ENCODE data around the gene SLC25A23. TPM values are rescaled to one million over a fixed set of nuclear protein-coding genes. Genes with fewer than 3 reads are reported as not detected.

SLC25A23 gene
- polyA plus RNA-seq, 1 of the 3 experiments (the other 2 are of a cell fraction): 10.9 TPM

DNA sequence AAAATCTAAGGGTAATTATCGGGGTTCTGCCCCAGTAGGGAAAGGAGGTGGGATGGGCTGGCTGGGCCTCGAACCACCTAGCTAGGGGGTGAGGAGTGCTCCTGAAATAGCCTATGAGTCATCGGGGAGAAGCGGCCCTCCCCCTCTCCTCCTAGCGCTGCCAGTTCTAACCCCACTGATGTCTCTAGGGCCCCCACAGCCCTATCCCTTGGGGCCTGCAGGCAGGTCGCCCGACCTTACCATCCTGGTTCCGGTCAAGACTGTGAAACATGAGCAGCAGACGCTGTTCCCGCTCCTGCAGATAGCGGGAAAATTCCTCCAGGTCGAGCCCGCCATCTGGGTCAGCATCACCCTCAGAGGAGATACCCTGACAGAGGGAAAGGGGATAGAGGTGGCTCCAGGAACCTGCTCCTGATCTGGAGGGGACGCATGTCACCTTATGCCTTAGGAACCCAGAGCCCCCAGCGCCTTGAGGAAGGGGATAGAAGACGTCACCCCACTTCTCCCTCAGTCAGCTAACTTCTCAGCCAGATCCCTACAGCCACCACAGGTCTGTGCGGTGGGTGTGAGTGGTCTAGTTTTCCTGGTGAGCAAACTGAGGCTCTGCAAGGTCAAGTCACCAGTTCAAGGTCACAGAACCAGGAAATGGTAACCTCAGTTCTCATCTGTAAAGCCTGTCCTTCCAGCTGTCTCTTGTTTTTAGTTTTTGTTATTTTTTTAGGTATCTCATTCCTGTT, 1.5 kb downstream of the SLC25A23 start:
- Histone ChIP-seq H3F3A (replicated peaks; ENCODE audit: insufficient read depth) (no peaks in the 10 kb centered on the region), H4K20me1 (ENCODE audit: insufficient read depth) (no peaks in the 10 kb centered on the region), H3K36me3 (replicated peaks in 1 of 2; ENCODE audit: control insufficient read depth in 1 of 2, insufficient read depth in 2 of 2, low read length in 1 of 2) (peaks cover 0 to 9% of the 10 kb centered on the region in 2 experiments), H3K9me2 (no peaks in the 10 kb centered on the region), H3K27me3 (ENCODE audit: insufficient read depth) (no peaks in the 10 kb centered on the region), H2AFZ (ENCODE audit: low read depth) (no peak overlapping the region), H3K27ac (ENCODE audit: low read depth in 2 of 2, low read length in 1 of 2) (no peak overlapping the region), H3K4me2 (peak overlapping the region; percentile 96), H3K9me3 (no peaks in the 10 kb centered on the region), H3K9ac (no peak overlapping the region), H3K4me1 (ENCODE audit: control insufficient read depth in 1 of 2, insufficient read depth in 2 of 2, low read depth in 1 of 2, low read length in 1 of 2) (peaks cover 0 to 9% of the 10 kb centered on the region in 2 experiments; a peak in 1 of 4 replicates), H3K79me2 (ENCODE audit: insufficient read depth) (no peaks in the 10 kb centered on the region), H3K4me3 (ENCODE audit: low read depth in 2 of 2, low read length in 1 of 2) (peak overlapping the region in 1 of 2 experiments; percentile 84; a peak in 2 of 4 replicates)
- CTCF ChIA-PET: no interaction called here
- TF ChIP-seq MEF2A (IDR thresholded peaks at IDR 0.05; ENCODE audit: borderline replicate concordance, low read depth) (peak; percentile 55; the same call in 1 of the 2 replicates), SIN3A (IDR thresholded peaks at IDR 0.05; ENCODE audit: borderline replicate concordance, low read depth, low read length) (no peak)
- POLR2A ChIA-PET: no interaction called here
- no peak for DNase-seq
- 96% methylated on average over 13 of the region's 17 CpGs for WGBS (ENCODE audit: low lambda C conversion rate)

DNA sequence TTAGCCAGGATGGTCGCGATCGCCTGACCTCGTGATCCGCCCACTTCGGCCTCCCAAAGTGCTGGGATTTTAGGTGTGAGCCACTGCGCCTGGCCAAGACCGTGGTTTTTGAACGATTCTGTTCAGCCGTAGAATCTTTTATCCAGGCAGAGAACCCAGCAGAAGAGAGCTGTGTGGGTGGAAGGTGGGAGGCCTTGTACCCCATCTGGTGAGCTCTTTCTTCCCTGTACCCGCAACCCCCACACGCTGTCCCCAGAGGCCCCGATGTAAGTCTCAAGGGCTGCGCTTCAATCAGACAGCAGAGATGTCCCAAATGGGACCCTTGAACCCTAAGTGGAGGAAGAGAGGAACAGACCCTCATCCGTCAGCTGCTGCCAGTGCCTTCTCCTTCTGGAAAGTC, 3.7 kb downstream of the SLC25A23 start:
- Histone ChIP-seq H4K20me1 (ENCODE audit: insufficient read depth) (no peaks in the 10 kb centered on the region), H3K4me3 (ENCODE audit: low read depth in 2 of 2, low read length in 1 of 2) (no peak overlapping the region), H3K9me3 (no peaks in the 10 kb centered on the region), H3K4me2 (no peak overlapping the region), H3K27ac (ENCODE audit: low read depth in 2 of 2, low read length in 1 of 2) (no peak overlapping the region), H3K36me3 (replicated peaks in 1 of 2; ENCODE audit: control insufficient read depth in 1 of 2, insufficient read depth in 2 of 2, low read length in 1 of 2) (peaks cover 0 to 9% of the 10 kb centered on the region in 2 experiments), H3K4me1 (ENCODE audit: control insufficient read depth in 1 of 2, insufficient read depth in 2 of 2, low read depth in 1 of 2, low read length in 1 of 2) (peaks cover 0 to 9% of the 10 kb centered on the region in 2 experiments; a peak in 1 of 4 replicates), H3K9me2 (no peaks in the 10 kb centered on the region), H3K27me3 (ENCODE audit: insufficient read depth) (no peaks in the 10 kb centered on the region), H2AFZ (ENCODE audit: low read depth) (no peak overlapping the region), H3F3A (replicated peaks; ENCODE audit: insufficient read depth) (no peaks in the 10 kb centered on the region), H3K79me2 (ENCODE audit: insufficient read depth) (no peaks in the 10 kb centered on the region), H3K9ac (no peak overlapping the region)
- DNase-seq: no peak
- WGBS (ENCODE audit: low lambda C conversion rate): 87% methylated on average over 11 of the region's 15 CpGs
- TF ChIP-seq RAD21 (IDR thresholded peaks at IDR 0.05; ENCODE audit: low read length): no peak
- TF ChIP-seq MXI1 (IDR thresholded peaks at IDR 0.05; ENCODE audit: low read depth, low read length): no peak
- TF ChIP-seq NFIC (IDR thresholded peaks at IDR 0.05; ENCODE audit: borderline replicate concordance): no peak
- no peak for TF ChIP-seq POLR2AphosphoS5 (IDR thresholded peaks at IDR 0.05; ENCODE audit: low read depth, low read length)
- no peak for TF ChIP-seq TAF1 (IDR thresholded peaks at IDR 0.05; ENCODE audit: borderline replicate concordance, low read depth, low read length)
- TF ChIP-seq, protein P1, sequence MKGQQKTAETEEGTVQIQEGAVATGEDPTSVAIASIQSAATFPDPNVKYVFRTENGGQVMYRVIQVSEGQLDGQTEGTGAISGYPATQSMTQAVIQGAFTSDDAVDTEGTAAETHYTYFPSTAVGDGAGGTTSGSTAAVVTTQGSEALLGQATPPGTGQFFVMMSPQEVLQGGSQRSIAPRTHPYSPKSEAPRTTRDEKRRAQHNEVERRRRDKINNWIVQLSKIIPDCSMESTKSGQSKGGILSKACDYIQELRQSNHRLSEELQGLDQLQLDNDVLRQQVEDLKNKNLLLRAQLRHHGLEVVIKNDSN (IDR thresholded peaks at IDR 0.05; ENCODE audit: borderline replicate concordance, low read depth): no peak
- CTCF ChIA-PET: no interaction called here
- POLR2A ChIA-PET: interaction anchor here (0.7 kb wide), 1 partner anchor 12 kb away, joined by 3 read pairs; no protein-coding TSS in a partner anchor

DNA sequence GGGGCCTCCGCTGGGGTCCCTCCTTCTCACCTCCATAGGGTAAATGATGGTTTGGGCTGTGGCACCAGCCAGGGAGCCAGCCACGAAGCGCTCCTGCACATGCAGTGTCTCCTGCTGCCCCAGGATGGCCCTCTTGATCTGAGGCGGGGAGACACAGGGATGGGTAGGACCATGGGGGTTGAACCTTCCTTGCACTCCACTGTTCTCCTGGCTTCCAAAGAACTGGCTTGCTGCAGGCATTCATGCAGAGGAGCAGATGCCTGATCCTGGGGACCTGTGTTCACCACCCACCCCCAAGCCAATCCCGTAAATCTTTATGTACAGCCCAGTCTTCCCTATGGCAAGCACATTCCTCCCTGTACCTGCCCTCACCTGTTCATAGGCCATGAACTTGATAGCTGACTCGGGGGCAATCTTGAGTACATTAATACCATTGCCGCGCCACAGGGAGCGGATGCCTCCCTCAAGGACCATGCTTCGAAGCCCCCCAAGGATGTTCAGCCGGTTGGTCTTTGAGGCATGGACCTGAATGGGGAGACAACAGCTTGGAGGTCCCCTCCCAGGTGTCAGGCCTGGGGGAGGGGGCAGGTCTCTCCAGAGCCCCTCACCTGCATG, 5.5 kb downstream of the SLC25A23 start:
- H2AFZ ChIP-seq (ENCODE audit: low read depth): no peak overlapping the region
- no peaks in the 10 kb centered on the region for H3F3A ChIP-seq (replicated peaks; ENCODE audit: insufficient read depth)
- H3K27ac ChIP-seq (ENCODE audit: low read depth in 2 of 2, low read length in 1 of 2): no peak overlapping the region
- H3K4me1 ChIP-seq (ENCODE audit: control insufficient read depth in 1 of 2, insufficient read depth in 2 of 2, low read depth in 1 of 2, low read length in 1 of 2): peaks cover 0 to 9% of the 10 kb centered on the region in 2 experiments; a peak in 1 of 4 replicates
- WGBS (ENCODE audit: low lambda C conversion rate): 100% methylated on average over 4 of the region's 11 CpGs
- H3K36me3 ChIP-seq (replicated peaks in 1 of 2; ENCODE audit: control insufficient read depth in 1 of 2, insufficient read depth in 2 of 2, low read length in 1 of 2): peaks cover 0 to 9% of the 10 kb centered on the region in 2 experiments
- H3K9me3 ChIP-seq: no peaks in the 10 kb centered on the region
- ChIA-PET POLR2A (no interaction called here), CTCF (interaction anchor here (0.8 to 1.1 kb wide), 2 partner anchors 18 to 63 kb away, joined by 3 read pairs; no protein-coding TSS in a partner anchor)
- H3K4me2 ChIP-seq: no peak overlapping the region
- H3K9ac ChIP-seq: no peak overlapping the region
- no peaks in the 10 kb centered on the region for H3K79me2 ChIP-seq (ENCODE audit: insufficient read depth)
- H3K9me2 ChIP-seq: no peaks in the 10 kb centered on the region
- H3K4me3 ChIP-seq (ENCODE audit: low read depth in 2 of 2, low read length in 1 of 2): no peak overlapping the region; a peak in 1 of 4 replicates
- H4K20me1 ChIP-seq (ENCODE audit: insufficient read depth): no peaks in the 10 kb centered on the region
- H3K27me3 ChIP-seq (ENCODE audit: insufficient read depth): no peaks in the 10 kb centered on the region
- DNase-seq: no peak
- TF ChIP-seq FOSL2 (IDR thresholded peaks at IDR 0.05; ENCODE audit: borderline replicate concordance, low read depth): no peak
- TF ChIP-seq RAD21 (IDR thresholded peaks at IDR 0.05; ENCODE audit: low read length): no peak
- TF ChIP-seq NRF1 (IDR thresholded peaks at IDR 0.05; ENCODE audit: low read depth, low read length): no peak
- TF ChIP-seq EP300 (IDR thresholded peaks at IDR 0.05; ENCODE audit: borderline replicate concordance in 1 of 2, low read depth in 1 of 2, low read length in 1 of 2): no peak
- TF ChIP-seq, protein P2, sequence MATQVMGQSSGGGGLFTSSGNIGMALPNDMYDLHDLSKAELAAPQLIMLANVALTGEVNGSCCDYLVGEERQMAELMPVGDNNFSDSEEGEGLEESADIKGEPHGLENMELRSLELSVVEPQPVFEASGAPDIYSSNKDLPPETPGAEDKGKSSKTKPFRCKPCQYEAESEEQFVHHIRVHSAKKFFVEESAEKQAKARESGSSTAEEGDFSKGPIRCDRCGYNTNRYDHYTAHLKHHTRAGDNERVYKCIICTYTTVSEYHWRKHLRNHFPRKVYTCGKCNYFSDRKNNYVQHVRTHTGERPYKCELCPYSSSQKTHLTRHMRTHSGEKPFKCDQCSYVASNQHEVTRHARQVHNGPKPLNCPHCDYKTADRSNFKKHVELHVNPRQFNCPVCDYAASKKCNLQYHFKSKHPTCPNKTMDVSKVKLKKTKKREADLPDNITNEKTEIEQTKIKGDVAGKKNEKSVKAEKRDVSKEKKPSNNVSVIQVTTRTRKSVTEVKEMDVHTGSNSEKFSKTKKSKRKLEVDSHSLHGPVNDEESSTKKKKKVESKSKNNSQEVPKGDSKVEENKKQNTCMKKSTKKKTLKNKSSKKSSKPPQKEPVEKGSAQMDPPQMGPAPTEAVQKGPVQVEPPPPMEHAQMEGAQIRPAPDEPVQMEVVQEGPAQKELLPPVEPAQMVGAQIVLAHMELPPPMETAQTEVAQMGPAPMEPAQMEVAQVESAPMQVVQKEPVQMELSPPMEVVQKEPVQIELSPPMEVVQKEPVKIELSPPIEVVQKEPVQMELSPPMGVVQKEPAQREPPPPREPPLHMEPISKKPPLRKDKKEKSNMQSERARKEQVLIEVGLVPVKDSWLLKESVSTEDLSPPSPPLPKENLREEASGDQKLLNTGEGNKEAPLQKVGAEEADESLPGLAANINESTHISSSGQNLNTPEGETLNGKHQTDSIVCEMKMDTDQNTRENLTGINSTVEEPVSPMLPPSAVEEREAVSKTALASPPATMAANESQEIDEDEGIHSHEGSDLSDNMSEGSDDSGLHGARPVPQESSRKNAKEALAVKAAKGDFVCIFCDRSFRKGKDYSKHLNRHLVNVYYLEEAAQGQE (IDR thresholded peaks at IDR 0.05; ENCODE audit: low read depth, low read length): no peak
